HCT116 (cell line): ENCODE data around the gene ACACB. TPM values are rescaled to one million over a fixed set of nuclear protein-coding genes. Genes with fewer than 3 reads are reported as not detected.

Experiments
- ATAC-seq: fragments of 200-7000 bp; cut with Tn5 transposase; 2 replicates; pipeline ENCODE4 v1.9.1; 2020; ENCODE audit warnings: mild to moderate bottlenecking, moderate library complexity
- BruUV-seq: library from RNA; stranded (reverse); fragments of 400-500 nt; replicated peaks from 2 replicates; lab custom pipeline; 2021; lab: Mats Ljungman, UMichigan
- CTCF ChIA-PET: fragments of 300-600 bp; sonication (Branson Sonifier 250); formaldehyde crosslinking; loops from one replicate; lab custom pipeline; 2021; ENCODE audit warnings: antibody characterized with exemption; lab: Charles Lee
- POLR2A ChIA-PET: fragments of 300-600, 350-600 bp; sonication (Branson Sonifier 250); formaldehyde crosslinking; loops from one replicate; lab custom pipeline; 2021; ENCODE audit warnings: antibody characterized with exemption; lab: Charles Lee
- RAD21 ChIA-PET, 2 experiments: fragments of 300-600 bp; sonication (Branson Sonifier 250); formaldehyde crosslinking; loops; one replicate each; lab custom pipeline; 2023; ENCODE audit warnings: low total read pairs in 2 of 2; ENCODE audit not compliant: uncharacterized antibody in 2 of 2, unreplicated experiment in 2 of 2, low non-redundant PET in 1 of 2; lab: Charles Lee
- DNase-seq: peaks from one replicate; pipeline ENCODE4 v3.0.0-alpha.2; 2010; ENCODE audit warnings: low read depth, low spot score
- H2AFZ ChIP-seq: fragments of 200-600 bp; shearing (Covaris generic), sonication (generic); 2 replicates; pipeline ENCODE4 v1.6.1; 2017; ENCODE audit warnings: low read depth, mixed run types, mixed read lengths, antibody characterized with exemption, low read length; ENCODE audit not compliant: poor library complexity, severe bottlenecking
- H3K27ac ChIP-seq: 2 replicates; pipeline ENCODE4 v1.5.1; 2012; ENCODE audit warnings: low read depth, low read length
- H3K27me3 ChIP-seq: fragments of 200-600 bp; sonication (generic); 2 replicates; pipeline ENCODE4 v1.6.1; 2016; ENCODE audit warnings: mixed run types, low read length, mixed read lengths; ENCODE audit not compliant: insufficient read depth
- H3K36me3 ChIP-seq, 2 experiments: fragments of 200-500 bp in 1 of 2; fragments of 200-600 bp in 1 of 2; sonication (Bioruptor generic) in 1 of 2; sonication (generic) in 1 of 2; 2 replicates each; pipeline versions ENCODE4 v1.5.1 to v1.6.1; 2014 to 2016; ENCODE audit warnings: low read length in 2 of 2, inconsistent platforms in 1 of 2, mixed read lengths in 1 of 2, mixed run types in 1 of 2; ENCODE audit not compliant: insufficient read depth in 2 of 2, control insufficient read depth in 1 of 2
- H3K4me1 ChIP-seq, 2 experiments: fragments of 200-600 bp in 1 of 2; sonication (generic) in 1 of 2; 2 replicates each; pipeline versions ENCODE4 v1.5.1 to v1.6.1; 2012 to 2017; ENCODE audit warnings: low read length in 2 of 2, inconsistent platforms in 1 of 2, mild to moderate bottlenecking in 1 of 2, mixed read lengths in 1 of 2, mixed run types in 1 of 2, moderate library complexity in 1 of 2; ENCODE audit not compliant: insufficient read depth in 2 of 2, control insufficient read depth in 1 of 2
- H3K4me2 ChIP-seq: fragments of 200-600 bp; sonication (generic); 2 replicates; pipeline ENCODE4 v1.6.1; 2017; ENCODE audit warnings: mixed run types, low read length, mixed read lengths
- H3K4me3 ChIP-seq, 2 experiments: fragments of 200-600 bp in 1 of 2; sonication (generic) in 1 of 2; replicated peaks in 1 of 2; 2 replicates each; pipeline ENCODE4 v1.5.1; 2011 to 2016; ENCODE audit warnings: low read length in 2 of 2, control low read depth in 1 of 2, low read depth in 1 of 2, mild to moderate bottlenecking in 1 of 2, mixed read lengths in 1 of 2, mixed run types in 1 of 2
- H3K79me2 ChIP-seq: fragments of 200-600 bp; sonication (generic); 2 replicates; pipeline ENCODE4 v1.6.1; 2017; ENCODE audit warnings: mild to moderate bottlenecking, mixed run types, low read length, moderate library complexity, mixed read lengths; ENCODE audit not compliant: insufficient read depth
- H3K9ac ChIP-seq: fragments of 200-600 bp; sonication (generic); 2 replicates; pipeline ENCODE4 v1.6.1; 2016; ENCODE audit warnings: low read length, mixed read lengths
- H3K9me2 ChIP-seq: fragments of 200-600 bp; sonication (generic), shearing (Covaris generic); 2 replicates; pipeline ENCODE4 v1.6.1; 2017; ENCODE audit warnings: mixed run types, mild to moderate bottlenecking, moderate library complexity; ENCODE audit not compliant: insufficient read depth
- H3K9me3 ChIP-seq, 2 experiments: fragments of 200-500 bp in 1 of 2; fragments of 200-600 bp in 1 of 2; sonication (Bioruptor generic) in 1 of 2; sonication (generic) in 1 of 2; 2 replicates each; pipeline ENCODE4 v1.6.1; 2014 to 2017; ENCODE audit warnings: low read length in 2 of 2, mixed read lengths in 2 of 2, inconsistent platforms in 1 of 2, low read depth in 1 of 2, mild to moderate bottlenecking in 1 of 2, mixed run types in 1 of 2, moderate library complexity in 1 of 2; ENCODE audit not compliant: control insufficient read depth in 1 of 2, insufficient read depth in 1 of 2
- H4K20me1 ChIP-seq: fragments of 200-600 bp; sonication (generic), shearing (Covaris generic); 2 replicates; pipeline ENCODE4 v1.6.1; 2017; ENCODE audit warnings: mixed run types, mild to moderate bottlenecking, moderate library complexity; ENCODE audit not compliant: insufficient read depth
- CBX3 ChIP-seq: IDR thresholded peaks from 2 replicates; pipeline ENCODE4 v1.6.1; 2012; ENCODE audit warnings: low read depth
- ELF1 ChIP-seq: IDR thresholded peaks from 2 replicates; pipeline ENCODE4 v1.6.1; 2012; ENCODE audit warnings: low read depth, borderline replicate concordance
- EZH2phosphoT487 ChIP-seq: fragments of 200-600 bp; IDR thresholded peaks from 2 replicates; pipeline ENCODE4 v1.6.1; 2018; ENCODE audit warnings: antibody characterized with exemption, borderline replicate concordance
- POLR2AphosphoS5 ChIP-seq: IDR thresholded peaks from 2 replicates; pipeline ENCODE4 v1.6.1; 2011; ENCODE audit warnings: mild to moderate bottlenecking, low read depth, low read length, moderate library complexity
- RAD21 ChIP-seq: IDR thresholded peaks from 2 replicates; pipeline ENCODE4 v1.6.1; 2012; ENCODE audit warnings: low read depth, mild to moderate bottlenecking
- SIN3A ChIP-seq: IDR thresholded peaks from 2 replicates; pipeline ENCODE4 v1.6.1; 2012; ENCODE audit warnings: low read depth
- SP1 ChIP-seq: IDR thresholded peaks from 2 replicates; pipeline ENCODE4 v1.6.1; 2012; ENCODE audit warnings: low read depth
- SRF ChIP-seq: IDR thresholded peaks from 2 replicates; pipeline ENCODE4 v1.6.1; 2012; ENCODE audit warnings: low read depth
- TCF7L2 ChIP-seq: IDR thresholded peaks from 2 replicates; pipeline ENCODE4 v1.7.0; 2011; ENCODE audit warnings: borderline replicate concordance, inconsistent platforms; ENCODE audit not compliant: insufficient read depth, insufficient read length; ENCODE audit errors: extremely low read depth
- ZFX ChIP-seq: fragments of 450-650 bp; IDR thresholded peaks from 2 replicates; pipeline ENCODE4 v1.6.1; 2017
- ZNF274 ChIP-seq: fragments of 200-500 bp; sonication (Bioruptor generic); IDR thresholded peaks from 2 replicates; pipeline ENCODE4 v1.6.1; 2014; ENCODE audit warnings: mild to moderate bottlenecking, low read depth, low read length, inconsistent platforms
- intact Hi-C: fragments of 100-400 bp; cut with micrococcal nuclease; formaldehyde crosslinking; loops from 2 replicates; pipeline ENCODE4 v1.10.0; 2022
- total RNA-seq: library from RNA; stranded (reverse); gene quantifications from one replicate; pipeline ENCODE4 v1.2.1, GENCODE V29; 2021; ENCODE audit not compliant: unreplicated experiment
- TF ChIP-seq, protein P1 (sequence below): IDR thresholded peaks from 2 replicates; pipeline ENCODE4 v1.6.1; 2012; ENCODE audit warnings: low read depth
- TF ChIP-seq, protein P2 (sequence below): IDR thresholded peaks from 2 replicates; pipeline ENCODE4 v1.6.1; 2011; ENCODE audit warnings: mild to moderate bottlenecking, low read length, moderate library complexity; ENCODE audit not compliant: insufficient replicate concordance; ENCODE audit errors: extremely low read depth
- TF ChIP-seq, protein P3 (sequence below), 3 experiments: fragments of 200-600 bp in 1 of 3; sonication (generic) in 1 of 3; IDR thresholded peaks in 2 of 3; conservative IDR thresholded peaks in 1 of 3; 2 replicates each; pipeline ENCODE4 v1.5.1; 2012 to 2017; ENCODE audit warnings: low read depth in 2 of 3, low read length in 2 of 3, antibody characterized with exemption in 1 of 3, borderline replicate concordance in 1 of 3, control low read depth in 1 of 3, mild to moderate bottlenecking in 1 of 3, mixed read lengths in 1 of 3, mixed run types in 1 of 3, moderate library complexity in 1 of 3; ENCODE audit not compliant: insufficient read depth in 1 of 3

Gene ACACB
- total RNA-seq, 1 experiment from 2014 or later: 11.1 TPM

DNA sequence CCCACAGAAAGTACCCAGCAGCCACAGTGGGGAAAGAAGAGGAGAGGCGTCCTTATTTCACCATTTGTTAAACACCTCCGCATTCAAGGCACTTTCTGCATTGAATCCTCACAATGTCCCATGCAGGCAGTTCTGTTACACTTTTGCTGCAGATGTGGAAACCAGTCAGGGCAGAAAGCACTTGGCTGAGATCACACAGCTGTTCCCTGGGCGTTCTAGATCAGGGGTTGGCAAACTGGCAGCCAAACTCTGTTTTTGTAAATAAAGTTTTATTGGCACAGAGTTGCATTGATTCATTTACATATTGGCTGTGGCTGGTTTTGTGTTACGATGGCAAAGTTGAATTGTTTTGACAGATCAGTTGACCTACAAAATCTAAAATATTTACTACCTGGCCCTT is 172.6 kb downstream of the ACACB start (continued):
- TF ChIP-seq, protein P1, sequence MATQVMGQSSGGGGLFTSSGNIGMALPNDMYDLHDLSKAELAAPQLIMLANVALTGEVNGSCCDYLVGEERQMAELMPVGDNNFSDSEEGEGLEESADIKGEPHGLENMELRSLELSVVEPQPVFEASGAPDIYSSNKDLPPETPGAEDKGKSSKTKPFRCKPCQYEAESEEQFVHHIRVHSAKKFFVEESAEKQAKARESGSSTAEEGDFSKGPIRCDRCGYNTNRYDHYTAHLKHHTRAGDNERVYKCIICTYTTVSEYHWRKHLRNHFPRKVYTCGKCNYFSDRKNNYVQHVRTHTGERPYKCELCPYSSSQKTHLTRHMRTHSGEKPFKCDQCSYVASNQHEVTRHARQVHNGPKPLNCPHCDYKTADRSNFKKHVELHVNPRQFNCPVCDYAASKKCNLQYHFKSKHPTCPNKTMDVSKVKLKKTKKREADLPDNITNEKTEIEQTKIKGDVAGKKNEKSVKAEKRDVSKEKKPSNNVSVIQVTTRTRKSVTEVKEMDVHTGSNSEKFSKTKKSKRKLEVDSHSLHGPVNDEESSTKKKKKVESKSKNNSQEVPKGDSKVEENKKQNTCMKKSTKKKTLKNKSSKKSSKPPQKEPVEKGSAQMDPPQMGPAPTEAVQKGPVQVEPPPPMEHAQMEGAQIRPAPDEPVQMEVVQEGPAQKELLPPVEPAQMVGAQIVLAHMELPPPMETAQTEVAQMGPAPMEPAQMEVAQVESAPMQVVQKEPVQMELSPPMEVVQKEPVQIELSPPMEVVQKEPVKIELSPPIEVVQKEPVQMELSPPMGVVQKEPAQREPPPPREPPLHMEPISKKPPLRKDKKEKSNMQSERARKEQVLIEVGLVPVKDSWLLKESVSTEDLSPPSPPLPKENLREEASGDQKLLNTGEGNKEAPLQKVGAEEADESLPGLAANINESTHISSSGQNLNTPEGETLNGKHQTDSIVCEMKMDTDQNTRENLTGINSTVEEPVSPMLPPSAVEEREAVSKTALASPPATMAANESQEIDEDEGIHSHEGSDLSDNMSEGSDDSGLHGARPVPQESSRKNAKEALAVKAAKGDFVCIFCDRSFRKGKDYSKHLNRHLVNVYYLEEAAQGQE: no peak
- TF ChIP-seq CBX3 (no peak), ELF1 (no peak), TCF7L2 (no peak), ZNF274 (no peak), SP1 (no peak)

DNA sequence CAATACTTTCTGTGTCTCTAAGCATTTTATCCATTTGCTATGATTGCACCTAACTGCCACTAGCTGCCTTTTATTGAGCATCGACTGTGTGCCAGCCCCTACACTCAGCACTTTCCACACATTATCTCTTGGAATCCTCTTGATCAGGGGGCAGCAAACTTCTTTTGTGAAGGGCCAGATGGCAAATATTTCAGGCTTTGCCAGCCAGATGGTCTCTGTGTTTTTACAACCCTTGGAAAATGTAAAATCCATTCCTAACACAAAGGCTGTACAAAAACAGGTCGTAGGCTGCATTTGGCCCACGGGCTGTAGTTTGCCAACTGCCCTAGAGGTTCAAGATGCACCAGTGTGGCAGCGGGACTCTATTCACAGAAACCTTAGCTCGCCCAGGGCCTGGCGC is 173.2 kb downstream of the ACACB start:
- intact Hi-C loops: no loop called here
- H3K4me1 ChIP-seq: no peaks in the 10 kb centered on the region
- H3K27me3 ChIP-seq: no peaks in the 10 kb centered on the region
- no peaks in the 10 kb centered on the region for H4K20me1 ChIP-seq
- TF ChIP-seq POLR2AphosphoS5: no peak
- TF ChIP-seq, protein P2, sequence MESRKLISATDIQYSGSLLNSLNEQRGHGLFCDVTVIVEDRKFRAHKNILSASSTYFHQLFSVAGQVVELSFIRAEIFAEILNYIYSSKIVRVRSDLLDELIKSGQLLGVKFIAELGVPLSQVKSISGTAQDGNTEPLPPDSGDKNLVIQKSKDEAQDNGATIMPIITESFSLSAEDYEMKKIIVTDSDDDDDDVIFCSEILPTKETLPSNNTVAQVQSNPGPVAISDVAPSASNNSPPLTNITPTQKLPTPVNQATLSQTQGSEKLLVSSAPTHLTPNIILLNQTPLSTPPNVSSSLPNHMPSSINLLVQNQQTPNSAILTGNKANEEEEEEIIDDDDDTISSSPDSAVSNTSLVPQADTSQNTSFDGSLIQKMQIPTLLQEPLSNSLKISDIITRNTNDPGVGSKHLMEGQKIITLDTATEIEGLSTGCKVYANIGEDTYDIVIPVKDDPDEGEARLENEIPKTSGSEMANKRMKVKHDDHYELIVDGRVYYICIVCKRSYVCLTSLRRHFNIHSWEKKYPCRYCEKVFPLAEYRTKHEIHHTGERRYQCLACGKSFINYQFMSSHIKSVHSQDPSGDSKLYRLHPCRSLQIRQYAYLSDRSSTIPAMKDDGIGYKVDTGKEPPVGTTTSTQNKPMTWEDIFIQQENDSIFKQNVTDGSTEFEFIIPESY: no peak
- no peak for TF ChIP-seq SRF
- TF ChIP-seq, protein P3, sequence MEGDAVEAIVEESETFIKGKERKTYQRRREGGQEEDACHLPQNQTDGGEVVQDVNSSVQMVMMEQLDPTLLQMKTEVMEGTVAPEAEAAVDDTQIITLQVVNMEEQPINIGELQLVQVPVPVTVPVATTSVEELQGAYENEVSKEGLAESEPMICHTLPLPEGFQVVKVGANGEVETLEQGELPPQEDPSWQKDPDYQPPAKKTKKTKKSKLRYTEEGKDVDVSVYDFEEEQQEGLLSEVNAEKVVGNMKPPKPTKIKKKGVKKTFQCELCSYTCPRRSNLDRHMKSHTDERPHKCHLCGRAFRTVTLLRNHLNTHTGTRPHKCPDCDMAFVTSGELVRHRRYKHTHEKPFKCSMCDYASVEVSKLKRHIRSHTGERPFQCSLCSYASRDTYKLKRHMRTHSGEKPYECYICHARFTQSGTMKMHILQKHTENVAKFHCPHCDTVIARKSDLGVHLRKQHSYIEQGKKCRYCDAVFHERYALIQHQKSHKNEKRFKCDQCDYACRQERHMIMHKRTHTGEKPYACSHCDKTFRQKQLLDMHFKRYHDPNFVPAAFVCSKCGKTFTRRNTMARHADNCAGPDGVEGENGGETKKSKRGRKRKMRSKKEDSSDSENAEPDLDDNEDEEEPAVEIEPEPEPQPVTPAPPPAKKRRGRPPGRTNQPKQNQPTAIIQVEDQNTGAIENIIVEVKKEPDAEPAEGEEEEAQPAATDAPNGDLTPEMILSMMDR (IDR thresholded peaks at IDR 0.05 in 2 of 3, conservative IDR thresholded peaks at IDR 0.05 in 1 of 3; ENCODE audit: borderline replicate concordance in 1 of 3, insufficient read depth in 1 of 3, low read depth in 2 of 3, low read length in 2 of 3): no peak
- TF ChIP-seq SIN3A: no peak
- TF ChIP-seq RAD21: no peak
- no peak for TF ChIP-seq CBX3
- no peak for TF ChIP-seq EZH2phosphoT487
- no peak for TF ChIP-seq ZFX
- TF ChIP-seq, all 23 proteins: peak for 0
- ChIA-PET CTCF (no interaction called here), RAD21 (no interaction called here), POLR2A (no interaction called here)
- H3K9me3 ChIP-seq: no peaks in the 10 kb centered on the region
- H2AFZ ChIP-seq: no peak overlapping the region
- H3K4me2 ChIP-seq: no peak overlapping the region
- H3K9me2 ChIP-seq: no peaks in the 10 kb centered on the region
- H3K27ac ChIP-seq: no peak overlapping the region
- BruUV-seq: no TSS peak
- no peaks in the 10 kb centered on the region for H3K79me2 ChIP-seq
- ATAC-seq (no peak), DNase-seq (no peak)
- H3K36me3 ChIP-seq: no peaks in the 10 kb centered on the region
- no peak overlapping the region for H3K9ac ChIP-seq
- no peak overlapping the region for H3K4me3 ChIP-seq
